ENCODE results near the gene KRTAP10-9. TPM values are rescaled to one million over a fixed set of nuclear protein-coding genes. Genes with fewer than 3 reads are reported as not detected.

Gene KRTAP10-9
- total RNA-seq, 1 donor from 2014 or later: not detected

- ATAC-seq (ENCODE audit: low read depth) (no peak), DNase-seq (no peak)
- ChIA-PET CTCF (no interaction called here), POLR2A (no interaction called here)
- H3K27ac Mint-ChIP-seq: no peak overlapping the region
- H3K27me3 Mint-ChIP-seq: peaks cover 15% of the 10 kb centered on the region
- H3K4me1 Mint-ChIP-seq: peaks cover 2% of the 10 kb centered on the region
- intact Hi-C loops (cut with micrococcal nuclease): no loop called here
- TF ChIP-seq CTCF (IDR thresholded peaks at IDR 0.05): no peak
- H3K9me3 Mint-ChIP-seq: peaks cover 17% of the 10 kb centered on the region
- H3K36me3 Mint-ChIP-seq (ENCODE audit: low read depth): no peaks in the 10 kb centered on the region
- no peak overlapping the region for H3K4me3 Mint-ChIP-seq
Observed at GRCh38 chr21:44653123-44653522, 26.2 kb downstream of the KRTAP10-9 start.

GRCh38 chr21:44653656-44654575, 27.0 kb downstream of the KRTAP10-9 start:
- ATAC-seq (ENCODE audit: low read depth): no peak
- POLR2A ChIA-PET: no interaction called here
- TF ChIP-seq CTCF (IDR thresholded peaks at IDR 0.05): no peak
- no peak for DNase-seq
- Mint-ChIP-seq H3K36me3 (ENCODE audit: low read depth) (no peaks in the 10 kb centered on the region), H3K9me3 (peaks cover 19% of the 10 kb centered on the region), H3K4me1 (peaks cover 2% of the 10 kb centered on the region), H3K27me3 (peaks cover 22% of the 10 kb centered on the region), H3K4me3 (no peak overlapping the region), H3K27ac (no peak overlapping the region)
- intact Hi-C loops (cut with micrococcal nuclease): no loop called here
- CTCF ChIA-PET: no interaction called here

GRCh38 chr21:44654576-44655175, 27.8 kb downstream of the KRTAP10-9 start, which contains the start of gene KRTAP12-4:
TSS of gene KRTAP12-4 (minus strand) at chr21:44654659. CDS start at chr21:44654614, 45 bp downstream.
- Mint-ChIP-seq H3K27me3 (peaks cover 22% of the 10 kb centered on the region), H3K4me1 (peaks cover 2% of the 10 kb centered on the region), H3K9me3 (peaks cover 19% of the 10 kb centered on the region), H3K36me3 (ENCODE audit: low read depth) (no peaks in the 10 kb centered on the region), H3K4me3 (no peak within 1 kb of the TSS), H3K27ac (no peak within 1 kb of the TSS)
- intact Hi-C loops (cut with micrococcal nuclease): no loop called here
- DNase-seq (no peak), ATAC-seq (ENCODE audit: low read depth) (no peak)
- CTCF ChIA-PET: no interaction called here
- TF ChIP-seq CTCF (IDR thresholded peaks at IDR 0.05): no peak
- POLR2A ChIA-PET: no interaction called here

- peaks cover 2% of the 10 kb centered on the region for H3K4me1 Mint-ChIP-seq
- CTCF ChIA-PET: no interaction called here
- POLR2A ChIA-PET: no interaction called here
- peaks cover 26% of the 10 kb centered on the region for H3K27me3 Mint-ChIP-seq
- TF ChIP-seq CTCF (IDR thresholded peaks at IDR 0.05): no peak
- no peak overlapping the region for H3K27ac Mint-ChIP-seq
- H3K9me3 Mint-ChIP-seq: peaks cover 24% of the 10 kb centered on the region
- intact Hi-C loops (cut with micrococcal nuclease): no loop called here
- DNase-seq (no peak), ATAC-seq (ENCODE audit: low read depth) (no peak)
- H3K4me3 Mint-ChIP-seq: no peak overlapping the region
- H3K36me3 Mint-ChIP-seq (ENCODE audit: low read depth): no peaks in the 10 kb centered on the region
Observed at GRCh38 chr21:44656868-44657267, 30.0 kb downstream of the KRTAP10-9 start.

Measured in activated B cell treated with CpG ODN at 0.5 μM for 24 hours (primary cell).